Liver (tissue), 9 donors: ENCODE measurements around the gene TTBK1. TPM values are rescaled to one million over a fixed set of nuclear protein-coding genes. Genes with fewer than 3 reads are reported as not detected.

Source experiments
- DNase-seq: peaks from one replicate; pipeline ENCODE4 v3.0.0-alpha.2; 2017; ENCODE audit warnings: low spot score
- H3K27ac ChIP-seq, 2 donors: one replicate each; pipeline ENCODE4 v1.7.0; 2013; ENCODE audit warnings: inconsistent platforms in 2 of 2, low read length in 2 of 2, control low read depth in 1 of 2, low read depth in 1 of 2, mild to moderate bottlenecking in 1 of 2
- H3K27me3 ChIP-seq, 4 donors: one replicate each; pipeline versions ENCODE4 v1.6.1 to v1.7.0; 2013; ENCODE audit warnings: low read length in 3 of 4, inconsistent platforms in 1 of 4, mild to moderate bottlenecking in 1 of 4, moderate library complexity in 1 of 4; ENCODE audit not compliant: control insufficient read depth in 4 of 4, insufficient read depth in 4 of 4
- H3K36me3 ChIP-seq, 4 donors: one replicate each; pipeline versions ENCODE4 v1.6.1 to v1.7.0; 2013; ENCODE audit warnings: low read length in 3 of 4, mild to moderate bottlenecking in 3 of 4, low read depth in 1 of 4, moderate library complexity in 1 of 4; ENCODE audit not compliant: control insufficient read depth in 4 of 4, insufficient read depth in 3 of 4
- H3K4me1 ChIP-seq, 4 donors: one replicate each; pipeline versions ENCODE4 v1.6.1 to v1.7.0; 2013; ENCODE audit warnings: low read length in 3 of 4, mild to moderate bottlenecking in 3 of 4, moderate library complexity in 1 of 4; ENCODE audit not compliant: control insufficient read depth in 4 of 4, insufficient read depth in 4 of 4
- H3K4me3 ChIP-seq, 3 donors: one replicate each; pipeline versions ENCODE4 v1.6.1 to v1.7.0; 2013; ENCODE audit warnings: low read length in 3 of 3, control low read depth in 1 of 3, low read depth in 1 of 3, mild to moderate bottlenecking in 1 of 3
- H3K9ac ChIP-seq, 2 donors: one replicate each; pipeline ENCODE4 v1.7.0; 2013; ENCODE audit warnings: low read length in 2 of 2, mild to moderate bottlenecking in 2 of 2, moderate library complexity in 2 of 2, control low read depth in 1 of 2, low read depth in 1 of 2
- H3K9me3 ChIP-seq, 4 donors: one replicate each; pipeline versions ENCODE4 v1.6.1 to v1.7.0; 2013; ENCODE audit warnings: low read length in 3 of 4; ENCODE audit not compliant: control insufficient read depth in 4 of 4
- ATF3 ChIP-seq: IDR thresholded peaks from 2 replicates; pipeline ENCODE4 v1.6.1; 2016; ENCODE audit warnings: antibody characterized with exemption
- EGR1 ChIP-seq, 2 donors: IDR thresholded peaks; 2 replicates each; pipeline ENCODE4 v1.6.1; 2016 to 2018; ENCODE audit warnings: antibody characterized with exemption in 2 of 2, low read depth in 2 of 2
- FOXA1 ChIP-seq: IDR thresholded peaks from 2 replicates; pipeline ENCODE4 v1.6.1; 2016; ENCODE audit warnings: antibody characterized with exemption
- GABPA ChIP-seq, 2 donors: IDR thresholded peaks in 1 of 2; conservative IDR thresholded peaks in 1 of 2; 2 replicates each; pipeline ENCODE4 v1.6.1; 2016; ENCODE audit warnings: antibody characterized with exemption in 2 of 2, mild to moderate bottlenecking in 1 of 2, moderate library complexity in 1 of 2
- HNF4A ChIP-seq, 2 donors: conservative IDR thresholded peaks; 2 replicates each; pipeline ENCODE4 v1.6.1; 2016; ENCODE audit warnings: antibody characterized with exemption in 2 of 2, mild to moderate bottlenecking in 2 of 2
- HNF4G ChIP-seq: IDR thresholded peaks from 2 replicates; pipeline ENCODE4 v1.6.1; 2016; ENCODE audit warnings: antibody characterized with exemption
- JUND ChIP-seq, 2 donors: IDR thresholded peaks; 2 replicates each; pipeline ENCODE4 v1.6.1; 2016; ENCODE audit warnings: antibody characterized with exemption in 2 of 2
- MAX ChIP-seq: IDR thresholded peaks from 2 replicates; pipeline ENCODE4 v1.6.1; 2016; ENCODE audit warnings: antibody characterized with exemption
- NR2F2 ChIP-seq: IDR thresholded peaks from 2 replicates; pipeline ENCODE4 v1.6.1; 2016; ENCODE audit warnings: antibody characterized with exemption
- RAD21 ChIP-seq, 2 donors: IDR thresholded peaks; 2 replicates each; pipeline ENCODE4 v1.6.1; 2016; ENCODE audit warnings: antibody characterized with exemption in 2 of 2, mild to moderate bottlenecking in 2 of 2
- SP1 ChIP-seq: IDR thresholded peaks from 2 replicates; pipeline ENCODE4 v1.6.1; 2018; ENCODE audit warnings: antibody characterized with exemption, mild to moderate bottlenecking
- TAF1 ChIP-seq: conservative IDR thresholded peaks from 2 replicates; pipeline ENCODE4 v1.6.1; 2016; ENCODE audit warnings: antibody characterized with exemption, mild to moderate bottlenecking
- YY1 ChIP-seq: IDR thresholded peaks from 2 replicates; pipeline ENCODE4 v1.6.1; 2016; ENCODE audit warnings: antibody characterized with exemption, mild to moderate bottlenecking
- ZBTB33 ChIP-seq: IDR thresholded peaks from 2 replicates; pipeline ENCODE4 v1.6.1; 2016; ENCODE audit warnings: antibody characterized with exemption
- WGBS: extraction: QIAGEN DNeasy Blood & Tissue Kit; methylation state at CpG from one replicate; pipeline ENCODE4 v1.1.7; 2013; 5-methylcytosine and 5-hydroxymethylcytosine counted together
- polyA plus RNA-seq, 2 donors: library from polyadenylated mRNA; stranded (reverse) in 1 of 2; unstranded in 1 of 2; fragments of 200-250 nt in 1 of 2; fragments of >200 nt in 1 of 2; fragmentation: Nextera tagmentation in 1 of 2; extraction: Ambion mirVana in 1 of 2; gene quantifications; one replicate each; pipeline versions ENCODE4 v1.2.1 to v1.2.3, GENCODE V29; 2013 to 2015
- total RNA-seq, 2 donors: library from RNA; depleted of rRNA; stranded (reverse); fragments of >200 nt; gene quantifications; one replicate each; pipeline ENCODE4 v1.2.3, GENCODE V29; 2014
- TF ChIP-seq, protein P1 (sequence below): fragments of 150-350 bp; IDR thresholded peaks from 2 replicates; pipeline ENCODE4 v1.5.1; 2017; ENCODE audit warnings: improper control_type of control experiment, low read depth, low read length; ENCODE audit not compliant: missing input control
- donor health status: healthy.
- donor health status: healthy.
- donor health status: healthy.
- donor health status: healthy.
- donor health status: healthy.

The TTBK1 gene
- total and polyA plus RNA-seq, 4 donors: 0.14 to 1.2 (median 0.44) TPM

DNA sequence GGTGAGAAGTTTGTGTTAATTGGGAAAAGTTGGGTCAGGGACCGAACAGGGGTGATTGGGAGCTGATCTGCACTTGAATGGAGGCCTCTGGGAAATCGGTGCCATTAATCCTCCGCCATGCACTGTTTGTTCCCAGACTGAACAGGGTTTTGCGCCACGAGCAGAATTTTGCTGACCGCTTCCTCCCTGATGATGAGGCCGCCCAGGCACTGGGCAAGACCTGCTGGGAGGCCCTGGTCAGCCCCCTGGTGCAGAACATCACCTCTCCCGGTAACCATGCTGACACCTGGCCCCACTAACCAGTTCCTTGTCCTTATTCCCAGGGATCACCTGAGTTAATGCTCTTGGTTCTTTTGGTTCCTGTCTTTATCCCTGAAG, 39.6 kb upstream of the TTBK1 start:
- no peak overlapping the region for H3K4me3 ChIP-seq
- no peak for DNase-seq
- H3K36me3 ChIP-seq: peaks cover 0 to 29% (median 16%) of the 10 kb centered on the region in 4 donors
- H3K27ac ChIP-seq: no peak overlapping the region
- no peaks in the 10 kb centered on the region for H3K4me1 ChIP-seq
- no peaks in the 10 kb centered on the region for H3K27me3 ChIP-seq
- 97% methylated on average over 8 of the region's 8 CpGs for WGBS
- no peaks in the 10 kb centered on the region for H3K9me3 ChIP-seq
- no peak overlapping the region for H3K9ac ChIP-seq
- TF ChIP-seq SP1 (no peak), HNF4G (no peak), RAD21 (IDR thresholded peaks at IDR 0.05) (no peak), EGR1 (IDR thresholded peaks at IDR 0.05; ENCODE audit: low read depth in 2 of 2) (no peak), HNF4A (conservative IDR thresholded peaks at IDR 0.05) (no peak), MAX (no peak)

DNA sequence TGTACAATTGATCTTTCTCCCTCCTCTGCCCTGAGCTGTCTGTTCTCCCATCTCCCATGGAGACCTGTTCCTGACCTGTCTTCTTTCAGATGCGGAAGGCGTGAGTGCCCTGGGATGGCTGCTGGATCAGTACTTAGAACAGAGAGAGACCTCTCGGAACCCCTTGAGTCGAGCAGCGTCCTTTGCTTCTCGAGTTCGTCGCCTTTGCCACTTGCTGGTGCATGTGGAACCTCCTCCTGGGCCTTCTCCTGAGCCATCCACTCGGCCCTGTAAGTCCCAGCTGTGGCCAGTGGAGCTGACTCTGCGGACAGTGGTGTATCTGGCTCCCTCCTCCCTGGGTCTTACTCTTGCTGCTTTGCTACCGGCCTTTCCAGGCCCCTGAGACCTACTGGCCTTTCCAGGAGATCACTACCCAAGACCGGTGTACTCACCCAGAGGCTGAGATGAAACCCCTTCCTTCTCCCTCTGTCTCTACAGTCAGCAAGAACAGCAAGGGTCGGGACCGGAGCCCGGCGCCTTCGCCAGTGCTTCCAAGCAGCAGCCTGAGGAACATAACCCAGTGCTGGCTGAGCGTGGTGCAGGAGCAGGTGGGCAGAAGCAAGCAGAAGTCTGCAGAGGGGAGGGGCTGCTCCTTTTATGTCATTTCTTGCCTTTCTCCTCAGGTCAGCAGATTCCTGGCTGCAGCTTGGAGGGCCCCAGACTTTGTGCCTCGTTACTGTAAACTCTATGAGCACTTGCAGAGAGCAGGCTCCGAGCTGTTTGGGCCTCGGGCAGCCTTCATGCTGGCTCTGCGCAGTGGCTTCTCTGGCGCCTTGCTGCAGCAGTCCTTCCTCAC, 38.8 kb upstream of the TTBK1 start:
- Histone ChIP-seq H3K9me3 (no peaks in the 10 kb centered on the region), H3K36me3 (peaks cover 0 to 25% (median 12%) of the 10 kb centered on the region in 4 donors), H3K27me3 (no peaks in the 10 kb centered on the region), H3K9ac (no peak overlapping the region), H3K4me1 (no peaks in the 10 kb centered on the region), H3K27ac (no peak overlapping the region), H3K4me3 (no peak overlapping the region)
- 97% methylated on average over 23 of the region's 23 CpGs for WGBS
- no peak for DNase-seq
- no peak for TF ChIP-seq FOXA1

DNA sequence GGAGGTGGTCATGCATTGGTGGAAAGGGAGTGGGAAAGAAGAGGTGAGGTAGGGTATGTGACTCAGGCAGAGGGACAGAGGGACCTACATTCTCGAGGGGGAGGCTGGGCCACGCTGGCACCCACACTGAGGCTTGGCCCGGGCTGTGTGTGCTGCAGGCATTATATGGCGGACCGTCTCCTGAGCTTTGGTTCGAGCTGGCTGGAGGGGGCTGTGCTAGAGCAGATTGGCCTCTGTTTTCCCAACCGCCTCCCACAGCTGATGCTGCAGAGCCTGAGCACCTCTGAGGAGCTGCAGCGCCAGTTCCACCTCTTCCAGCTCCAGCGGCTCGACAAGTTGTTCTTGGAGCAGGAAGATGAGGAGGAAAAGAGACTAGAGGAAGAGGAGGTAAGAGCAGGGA, 37.4 kb upstream of the TTBK1 start:
- no peaks in the 10 kb centered on the region for H3K27me3 ChIP-seq
- H3K36me3 ChIP-seq: peaks cover 0 to 14% (median 6%) of the 10 kb centered on the region in 4 donors
- TF ChIP-seq JUND (IDR thresholded peaks at IDR 0.05) (no peak), RAD21 (IDR thresholded peaks at IDR 0.05) (no peak), TAF1 (no peak)
- TF ChIP-seq, protein P1, sequence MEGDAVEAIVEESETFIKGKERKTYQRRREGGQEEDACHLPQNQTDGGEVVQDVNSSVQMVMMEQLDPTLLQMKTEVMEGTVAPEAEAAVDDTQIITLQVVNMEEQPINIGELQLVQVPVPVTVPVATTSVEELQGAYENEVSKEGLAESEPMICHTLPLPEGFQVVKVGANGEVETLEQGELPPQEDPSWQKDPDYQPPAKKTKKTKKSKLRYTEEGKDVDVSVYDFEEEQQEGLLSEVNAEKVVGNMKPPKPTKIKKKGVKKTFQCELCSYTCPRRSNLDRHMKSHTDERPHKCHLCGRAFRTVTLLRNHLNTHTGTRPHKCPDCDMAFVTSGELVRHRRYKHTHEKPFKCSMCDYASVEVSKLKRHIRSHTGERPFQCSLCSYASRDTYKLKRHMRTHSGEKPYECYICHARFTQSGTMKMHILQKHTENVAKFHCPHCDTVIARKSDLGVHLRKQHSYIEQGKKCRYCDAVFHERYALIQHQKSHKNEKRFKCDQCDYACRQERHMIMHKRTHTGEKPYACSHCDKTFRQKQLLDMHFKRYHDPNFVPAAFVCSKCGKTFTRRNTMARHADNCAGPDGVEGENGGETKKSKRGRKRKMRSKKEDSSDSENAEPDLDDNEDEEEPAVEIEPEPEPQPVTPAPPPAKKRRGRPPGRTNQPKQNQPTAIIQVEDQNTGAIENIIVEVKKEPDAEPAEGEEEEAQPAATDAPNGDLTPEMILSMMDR: no peak
- H3K9me3 ChIP-seq: no peaks in the 10 kb centered on the region
- DNase-seq: no peak
- H3K4me3 ChIP-seq: no peak overlapping the region
- WGBS: 95% methylated on average over 10 of the region's 10 CpGs
- H3K4me1 ChIP-seq: no peaks in the 10 kb centered on the region
- H3K27ac ChIP-seq: no peak overlapping the region
- H3K9ac ChIP-seq: no peak overlapping the region

- H3K4me3 ChIP-seq: no peak overlapping the region
- no peaks in the 10 kb centered on the region for H3K9me3 ChIP-seq
- H3K4me1 ChIP-seq: no peaks in the 10 kb centered on the region
- H3K27ac ChIP-seq: no peak overlapping the region
- peaks cover 0 to 10% (median 5%) of the 10 kb centered on the region in 4 donors for H3K36me3 ChIP-seq
- H3K27me3 ChIP-seq: no peaks in the 10 kb centered on the region
- 95% methylated on average over 2 of the region's 2 CpGs for WGBS
- H3K9ac ChIP-seq: no peak overlapping the region
- DNase-seq: no peak
- no peak for TF ChIP-seq YY1
- no peak for TF ChIP-seq ZBTB33
- TF ChIP-seq, protein P1: no peak
- no peak for TF ChIP-seq GABPA (IDR thresholded peaks at IDR 0.05 in 1 of 2, conservative IDR thresholded peaks at IDR 0.05 in 1 of 2)
- no peak for TF ChIP-seq ATF3
- no peak for TF ChIP-seq RAD21 (IDR thresholded peaks at IDR 0.05)
- no peak for TF ChIP-seq TAF1
- no peak for TF ChIP-seq MAX
- no peak for TF ChIP-seq HNF4A (conservative IDR thresholded peaks at IDR 0.05)
- no peak for TF ChIP-seq SP1
- TF ChIP-seq NR2F2: no peak
These were observed 36.0 kb upstream of the TTBK1 start for GRCh38 chr6:43207286-43207685.
